CD4-positive, alpha-beta T cell treated with Interleukin-6 at 100 ng/mL for 8 hours (primary cell): ENCODE measurements around the gene UGT2B7.

ENCODE experiments used
- DNase-seq: peaks from one replicate; pipeline ENCODE4 v3.0.0-alpha.2; 2020; ENCODE audit warnings: mixed read lengths, low spot score

UGT2B7 gene

DNA sequence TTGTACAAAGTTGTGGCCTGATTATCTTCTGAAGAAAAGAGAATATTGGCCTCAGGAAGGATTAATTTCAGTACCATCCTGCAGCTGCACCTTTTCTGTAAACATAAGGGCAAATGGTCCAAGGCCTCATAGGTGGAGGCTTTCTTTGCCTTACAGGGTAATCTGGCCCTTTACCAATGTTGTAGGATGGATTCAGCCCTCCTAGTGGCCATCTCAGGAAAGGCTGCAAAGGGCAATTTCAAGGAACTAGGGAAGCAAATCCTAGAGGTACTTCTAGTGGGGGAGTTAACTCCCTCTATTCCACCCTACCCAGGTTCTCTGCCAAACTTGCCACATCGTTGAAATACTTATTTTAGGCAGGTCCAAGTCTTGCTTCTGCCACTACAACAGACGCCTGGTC lies 60.6 kb downstream of the UGT2B7 start:
- no peak for DNase-seq
